ENCODE measurements around the gene TGM5.

GRCh38 chr15:43258781-43259180, 7.9 kb downstream of the TGM5 start:
- TF ChIP-seq, protein P1, sequence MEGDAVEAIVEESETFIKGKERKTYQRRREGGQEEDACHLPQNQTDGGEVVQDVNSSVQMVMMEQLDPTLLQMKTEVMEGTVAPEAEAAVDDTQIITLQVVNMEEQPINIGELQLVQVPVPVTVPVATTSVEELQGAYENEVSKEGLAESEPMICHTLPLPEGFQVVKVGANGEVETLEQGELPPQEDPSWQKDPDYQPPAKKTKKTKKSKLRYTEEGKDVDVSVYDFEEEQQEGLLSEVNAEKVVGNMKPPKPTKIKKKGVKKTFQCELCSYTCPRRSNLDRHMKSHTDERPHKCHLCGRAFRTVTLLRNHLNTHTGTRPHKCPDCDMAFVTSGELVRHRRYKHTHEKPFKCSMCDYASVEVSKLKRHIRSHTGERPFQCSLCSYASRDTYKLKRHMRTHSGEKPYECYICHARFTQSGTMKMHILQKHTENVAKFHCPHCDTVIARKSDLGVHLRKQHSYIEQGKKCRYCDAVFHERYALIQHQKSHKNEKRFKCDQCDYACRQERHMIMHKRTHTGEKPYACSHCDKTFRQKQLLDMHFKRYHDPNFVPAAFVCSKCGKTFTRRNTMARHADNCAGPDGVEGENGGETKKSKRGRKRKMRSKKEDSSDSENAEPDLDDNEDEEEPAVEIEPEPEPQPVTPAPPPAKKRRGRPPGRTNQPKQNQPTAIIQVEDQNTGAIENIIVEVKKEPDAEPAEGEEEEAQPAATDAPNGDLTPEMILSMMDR (IDR thresholded peaks at IDR 0.05): no peak
- TF ChIP-seq POLR2A (IDR thresholded peaks at IDR 0.05): no peak

All from heart left ventricle (tissue), 13 donors.